MCF 10A (cell line): ENCODE data around the gene NHLRC1. TPM values are rescaled to one million over a fixed set of nuclear protein-coding genes. Genes with fewer than 3 reads are reported as not detected.

Source experiments
- BruUV-seq: library from RNA; stranded (reverse); fragments of 400-500 nt; replicated peaks from 2 replicates; lab custom pipeline; 2021; lab: Mats Ljungman, UMichigan
- CTCF ChIA-PET: fragments of 300-600 bp; sonication (Branson Sonifier 250); formaldehyde crosslinking; extraction: SDS; loops from one replicate; lab custom pipeline; 2021; ENCODE audit warnings: antibody characterized with exemption, inconsistent platforms; lab: Yijun Ruan, JAX
- POLR2A ChIA-PET: fragments of 300-600, 350-650 bp; sonication (Branson Sonifier 250); formaldehyde crosslinking; extraction: SDS; loops from one replicate; lab custom pipeline; 2020; ENCODE audit warnings: antibody characterized with exemption, inconsistent platforms; lab: Yijun Ruan, JAX
- DNase-seq: peaks from one replicate; pipeline ENCODE4 v3.0.0-alpha.2; 2018; ENCODE audit not compliant: unreplicated experiment
- H3K27ac Mint-ChIP-seq: one replicate; pipeline ENCODE4 v1.8.0; 2022; ENCODE audit warnings: mild to moderate bottlenecking, low read depth, mixed read lengths; ENCODE audit not compliant: unreplicated experiment
- H3K27me3 Mint-ChIP-seq: one replicate; pipeline ENCODE4 v1.8.0; 2022; ENCODE audit warnings: mixed read lengths; ENCODE audit not compliant: insufficient read depth, unreplicated experiment
- H3K36me3 Mint-ChIP-seq: one replicate; pipeline ENCODE4 v1.8.0; 2022; ENCODE audit warnings: mild to moderate bottlenecking, moderate library complexity, mixed read lengths; ENCODE audit not compliant: insufficient read depth, unreplicated experiment
- H3K4me1 Mint-ChIP-seq: one replicate; pipeline ENCODE4 v1.8.0; 2022; ENCODE audit warnings: mixed read lengths; ENCODE audit not compliant: insufficient read depth, unreplicated experiment
- H3K4me3 Mint-ChIP-seq: one replicate; pipeline ENCODE4 v1.8.0; 2022; ENCODE audit warnings: mild to moderate bottlenecking, moderate library complexity, mixed read lengths; ENCODE audit not compliant: unreplicated experiment
- H3K9me3 Mint-ChIP-seq: one replicate; pipeline ENCODE4 v1.8.0; 2022; ENCODE audit warnings: mixed read lengths; ENCODE audit not compliant: unreplicated experiment
- intact Hi-C: fragments of 100-400 bp; cut with micrococcal nuclease; formaldehyde crosslinking; loops from 2 replicates; pipeline ENCODE4 v1.14.1; 2022
- total RNA-seq: library from RNA; stranded (reverse); gene quantifications from 2 replicates; pipeline ENCODE4 v1.2.3, GENCODE V29; 2022
- TF ChIP-seq, protein P1 (sequence below): fragments of 200-600 bp; IDR thresholded peaks from one replicate; pipeline ENCODE4 v1.8.0; 2022; ENCODE audit warnings: antibody characterized with exemption, mild to moderate bottlenecking; ENCODE audit not compliant: unreplicated experiment

NHLRC1 gene
- total RNA-seq, 1 experiment from 2014 or later, result not detected

GRCh38 chr6:18101271-18101670 lies 21.2 kb downstream of the NHLRC1 start:
- no TSS peak for BruUV-seq
- peak; percentile 14 for DNase-seq
- no peak overlapping the region for H3K27ac Mint-ChIP-seq
- H3K36me3 Mint-ChIP-seq, result no peaks in the 10 kb centered on the region
- H3K9me3 Mint-ChIP-seq, result peaks cover 10% of the 10 kb centered on the region
- POLR2A ChIA-PET, result no interaction called here
- intact Hi-C loops, result no loop called here
- CTCF ChIA-PET, result no interaction called here
- no peaks in the 10 kb centered on the region for H3K4me1 Mint-ChIP-seq
- no peak overlapping the region for H3K4me3 Mint-ChIP-seq
- H3K27me3 Mint-ChIP-seq, result no peaks in the 10 kb centered on the region
- TF ChIP-seq, protein P1, sequence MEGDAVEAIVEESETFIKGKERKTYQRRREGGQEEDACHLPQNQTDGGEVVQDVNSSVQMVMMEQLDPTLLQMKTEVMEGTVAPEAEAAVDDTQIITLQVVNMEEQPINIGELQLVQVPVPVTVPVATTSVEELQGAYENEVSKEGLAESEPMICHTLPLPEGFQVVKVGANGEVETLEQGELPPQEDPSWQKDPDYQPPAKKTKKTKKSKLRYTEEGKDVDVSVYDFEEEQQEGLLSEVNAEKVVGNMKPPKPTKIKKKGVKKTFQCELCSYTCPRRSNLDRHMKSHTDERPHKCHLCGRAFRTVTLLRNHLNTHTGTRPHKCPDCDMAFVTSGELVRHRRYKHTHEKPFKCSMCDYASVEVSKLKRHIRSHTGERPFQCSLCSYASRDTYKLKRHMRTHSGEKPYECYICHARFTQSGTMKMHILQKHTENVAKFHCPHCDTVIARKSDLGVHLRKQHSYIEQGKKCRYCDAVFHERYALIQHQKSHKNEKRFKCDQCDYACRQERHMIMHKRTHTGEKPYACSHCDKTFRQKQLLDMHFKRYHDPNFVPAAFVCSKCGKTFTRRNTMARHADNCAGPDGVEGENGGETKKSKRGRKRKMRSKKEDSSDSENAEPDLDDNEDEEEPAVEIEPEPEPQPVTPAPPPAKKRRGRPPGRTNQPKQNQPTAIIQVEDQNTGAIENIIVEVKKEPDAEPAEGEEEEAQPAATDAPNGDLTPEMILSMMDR, result no peak

DNA sequence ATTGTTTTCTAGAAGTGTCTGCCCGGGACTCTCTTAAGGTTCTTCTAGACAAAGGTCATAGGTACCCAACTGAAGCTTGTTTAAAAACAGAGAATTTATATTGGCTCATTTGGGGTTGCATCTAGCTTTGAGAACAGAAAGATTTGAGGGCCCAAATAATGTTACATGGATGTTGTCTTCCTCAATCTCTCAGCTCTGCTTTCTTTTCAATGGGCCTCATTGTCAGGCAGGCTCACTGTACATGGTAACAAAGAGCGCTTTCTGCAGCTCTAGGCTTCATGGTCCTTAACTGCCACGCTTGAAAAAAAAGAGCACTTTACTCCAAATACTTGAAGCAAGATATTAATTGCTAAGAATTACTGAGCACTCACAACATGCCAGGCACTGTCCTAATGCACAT lies 22.2 kb downstream of the NHLRC1 start:
- no peak overlapping the region for H3K27ac Mint-ChIP-seq
- no TSS peak for BruUV-seq
- H3K36me3 Mint-ChIP-seq, result no peaks in the 10 kb centered on the region
- no peak for DNase-seq
- TF ChIP-seq, protein P1, result no peak
- H3K27me3 Mint-ChIP-seq, result no peaks in the 10 kb centered on the region
- ChIA-PET POLR2A (no interaction called here), CTCF (interaction anchor here (0.6 to 1.1 kb wide), 2 partner anchors 9 to 93 kb away, joined by 3 to 5 read pairs; no protein-coding TSS in a partner anchor)
- no peaks in the 10 kb centered on the region for H3K4me1 Mint-ChIP-seq
- intact Hi-C loops, result no loop called here
- H3K9me3 Mint-ChIP-seq, result peaks cover under 1% of the 10 kb centered on the region
- no peak overlapping the region for H3K4me3 Mint-ChIP-seq

DNA sequence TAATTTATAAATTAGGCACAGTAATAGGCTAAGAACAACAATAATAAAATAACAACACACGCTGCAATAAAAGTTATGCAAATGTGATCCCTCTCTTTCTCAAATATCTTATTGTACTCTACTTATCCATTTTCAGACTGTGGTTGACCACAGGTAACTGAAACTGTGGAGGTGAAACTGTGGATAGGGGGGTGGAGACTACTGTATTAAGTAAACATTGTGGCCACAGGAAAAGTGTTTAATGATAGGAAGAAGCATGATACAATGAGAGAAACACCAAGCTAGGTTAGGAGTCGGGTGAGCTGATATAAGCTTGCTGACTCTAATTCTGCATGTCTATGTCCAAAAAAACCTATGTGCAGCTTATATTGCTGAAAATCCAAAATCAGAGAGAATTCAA lies 23.0 kb downstream of the NHLRC1 start:
- intact Hi-C loops, result no loop called here
- no peaks in the 10 kb centered on the region for H3K4me1 Mint-ChIP-seq
- no peaks in the 10 kb centered on the region for H3K27me3 Mint-ChIP-seq
- BruUV-seq, result no TSS peak
- H3K9me3 Mint-ChIP-seq, result no peaks in the 10 kb centered on the region
- TF ChIP-seq, protein P1, result no peak
- no peak overlapping the region for H3K27ac Mint-ChIP-seq
- H3K4me3 Mint-ChIP-seq, result no peak overlapping the region
- ChIA-PET POLR2A (no interaction called here), CTCF (interaction anchor here (0.7 to 1.1 kb wide), 2 partner anchors 10 to 192 kb away, joined by 3 to 5 read pairs; no protein-coding TSS in a partner anchor)
- no peaks in the 10 kb centered on the region for H3K36me3 Mint-ChIP-seq
- DNase-seq, result no peak

GRCh38 chr6:18096423-18096822 lies 26.1 kb downstream of the NHLRC1 start:
- TF ChIP-seq, protein P1, result no peak
- H3K4me3 Mint-ChIP-seq, result no peak overlapping the region
- ChIA-PET CTCF (no interaction called here), POLR2A (no interaction called here)
- DNase-seq, result no peak
- no peaks in the 10 kb centered on the region for H3K27me3 Mint-ChIP-seq
- intact Hi-C loops, result no loop called here
- no peak overlapping the region for H3K27ac Mint-ChIP-seq
- BruUV-seq, result no TSS peak
- no peaks in the 10 kb centered on the region for H3K36me3 Mint-ChIP-seq
- no peaks in the 10 kb centered on the region for H3K4me1 Mint-ChIP-seq
- H3K9me3 Mint-ChIP-seq, result no peaks in the 10 kb centered on the region
